HEK293 (cell line): Measurements from ENCODE around the gene PABPN1L.
A peak's percentile ranks its signal among the peaks of the same experiment; 100 is the strongest.

ENCODE experiments used
- FEZF1 ChIP-seq: fragments of 450-650 bp; formaldehyde crosslinking; IDR thresholded peaks from 2 replicates; pipeline ENCODE4 v1.5.1; 2016; ENCODE audit warnings: missing biosample characterization, missing genetic modification characterization
- GLIS2 ChIP-seq: fragments of 450-650 bp; formaldehyde crosslinking; IDR thresholded peaks from 2 replicates; pipeline ENCODE4 v1.5.1; 2016; ENCODE audit warnings: missing biosample characterization, missing genetic modification characterization
- KLF10 ChIP-seq: fragments of 450-650 bp; IDR thresholded peaks from 2 replicates; pipeline ENCODE4 v1.5.1; 2018; ENCODE audit warnings: missing biosample characterization, mild to moderate bottlenecking, missing genetic modification characterization
- ZBTB17 ChIP-seq: fragments of 450-650 bp; formaldehyde crosslinking; IDR thresholded peaks from 2 replicates; pipeline ENCODE4 v1.5.1; 2016; ENCODE audit warnings: missing biosample characterization, missing genetic modification characterization
- ZFP41 ChIP-seq: fragments of 450-650 bp; formaldehyde crosslinking; IDR thresholded peaks from 2 replicates; pipeline ENCODE4 v1.5.1; 2016; ENCODE audit warnings: missing biosample characterization, missing genetic modification characterization, borderline replicate concordance
- ZNF132 ChIP-seq: fragments of 450-650 bp; formaldehyde crosslinking; IDR thresholded peaks from 2 replicates; pipeline ENCODE4 v1.5.1; 2017; ENCODE audit warnings: missing biosample characterization, missing genetic modification characterization, borderline replicate concordance
- ZNF202 ChIP-seq: fragments of 450-650 bp; formaldehyde crosslinking; IDR thresholded peaks from 2 replicates; pipeline ENCODE4 v1.5.1; 2016; ENCODE audit warnings: missing biosample characterization, missing genetic modification characterization, borderline replicate concordance
- ZNF239 ChIP-seq: fragments of 450-650 bp; formaldehyde crosslinking; IDR thresholded peaks from 2 replicates; pipeline ENCODE4 v1.5.1; 2016; ENCODE audit warnings: missing biosample characterization, missing genetic modification characterization
- ZNF24 ChIP-seq: fragments of 450-650 bp; formaldehyde crosslinking; IDR thresholded peaks from 2 replicates; pipeline ENCODE4 v1.5.1; 2016; ENCODE audit warnings: missing biosample characterization, missing genetic modification characterization
- ZNF266 ChIP-seq: fragments of 450-650 bp; formaldehyde crosslinking; IDR thresholded peaks from 2 replicates; pipeline ENCODE4 v1.5.1; 2016; ENCODE audit warnings: missing biosample characterization, missing genetic modification characterization, low read depth
- ZNF521 ChIP-seq: fragments of 450-650 bp; formaldehyde crosslinking; IDR thresholded peaks from 2 replicates; pipeline ENCODE4 v1.5.1; 2017; ENCODE audit warnings: missing biosample characterization, mild to moderate bottlenecking, missing genetic modification characterization
- ZNF629 ChIP-seq: fragments of 450-650 bp; formaldehyde crosslinking; IDR thresholded peaks from 2 replicates; pipeline ENCODE4 v1.5.1; 2017; ENCODE audit warnings: missing biosample characterization, missing genetic modification characterization
- ZNF660 ChIP-seq: fragments of 450-650 bp; IDR thresholded peaks from 2 replicates; pipeline ENCODE4 v1.5.1; 2018; ENCODE audit warnings: missing biosample characterization, mild to moderate bottlenecking, missing genetic modification characterization
- ZNF677 ChIP-seq: fragments of 450-650 bp; IDR thresholded peaks from 2 replicates; pipeline ENCODE4 v1.5.0; 2018; ENCODE audit warnings: missing biosample characterization, mild to moderate bottlenecking, missing genetic modification characterization, moderate library complexity
- ZNF701 ChIP-seq: fragments of 450-650 bp; formaldehyde crosslinking; IDR thresholded peaks from 2 replicates; pipeline ENCODE4 v1.5.1; 2016; ENCODE audit warnings: missing biosample characterization, missing genetic modification characterization
- ZNF777 ChIP-seq: fragments of 450-650 bp; formaldehyde crosslinking; IDR thresholded peaks from 2 replicates; pipeline ENCODE4 v1.5.1; 2017; ENCODE audit warnings: missing biosample characterization, missing genetic modification characterization, borderline replicate concordance
- ZNF843 ChIP-seq: fragments of 450-650 bp; formaldehyde crosslinking; IDR thresholded peaks from 2 replicates; pipeline ENCODE4 v1.5.1; 2016; ENCODE audit warnings: missing biosample characterization, missing genetic modification characterization
- TF ChIP-seq, protein P1 (sequence below): fragments of 450-650 bp; formaldehyde crosslinking; IDR thresholded peaks from 2 replicates; pipeline ENCODE4 v1.5.1; 2017; ENCODE audit warnings: missing biosample characterization, missing genetic modification characterization
- TF ChIP-seq, protein P2 (sequence below): fragments of 450-650 bp; formaldehyde crosslinking; IDR thresholded peaks from 2 replicates; pipeline ENCODE4 v1.5.1; 2016; ENCODE audit warnings: missing biosample characterization, missing genetic modification characterization
- TF ChIP-seq, protein P3 (sequence below): fragments of 450-650 bp; formaldehyde crosslinking; IDR thresholded peaks from 2 replicates; pipeline ENCODE4 v1.5.1; 2016; ENCODE audit warnings: missing biosample characterization, missing genetic modification characterization, low read depth
- TF ChIP-seq, protein P4 (sequence below): IDR thresholded peaks from 2 replicates; pipeline ENCODE4 v1.6.1; 2011; ENCODE audit warnings: mild to moderate bottlenecking, low read depth, low read length, borderline replicate concordance
- TF ChIP-seq, protein P5 (sequence below): fragments of 450-650 bp; formaldehyde crosslinking; IDR thresholded peaks from 2 replicates; pipeline ENCODE4 v1.5.1; 2016; ENCODE audit warnings: missing biosample characterization, missing genetic modification characterization
- TF ChIP-seq, protein P6 (sequence below): fragments of 450-650 bp; formaldehyde crosslinking; IDR thresholded peaks from 2 replicates; pipeline ENCODE4 v1.5.1; 2016; ENCODE audit warnings: missing biosample characterization, missing genetic modification characterization, borderline replicate concordance
- TF ChIP-seq, protein P7 (sequence below): fragments of 450-650 bp; formaldehyde crosslinking; IDR thresholded peaks from 2 replicates; pipeline ENCODE4 v1.5.1; 2017; ENCODE audit warnings: missing biosample characterization, missing genetic modification characterization

PABPN1L gene

DNA sequence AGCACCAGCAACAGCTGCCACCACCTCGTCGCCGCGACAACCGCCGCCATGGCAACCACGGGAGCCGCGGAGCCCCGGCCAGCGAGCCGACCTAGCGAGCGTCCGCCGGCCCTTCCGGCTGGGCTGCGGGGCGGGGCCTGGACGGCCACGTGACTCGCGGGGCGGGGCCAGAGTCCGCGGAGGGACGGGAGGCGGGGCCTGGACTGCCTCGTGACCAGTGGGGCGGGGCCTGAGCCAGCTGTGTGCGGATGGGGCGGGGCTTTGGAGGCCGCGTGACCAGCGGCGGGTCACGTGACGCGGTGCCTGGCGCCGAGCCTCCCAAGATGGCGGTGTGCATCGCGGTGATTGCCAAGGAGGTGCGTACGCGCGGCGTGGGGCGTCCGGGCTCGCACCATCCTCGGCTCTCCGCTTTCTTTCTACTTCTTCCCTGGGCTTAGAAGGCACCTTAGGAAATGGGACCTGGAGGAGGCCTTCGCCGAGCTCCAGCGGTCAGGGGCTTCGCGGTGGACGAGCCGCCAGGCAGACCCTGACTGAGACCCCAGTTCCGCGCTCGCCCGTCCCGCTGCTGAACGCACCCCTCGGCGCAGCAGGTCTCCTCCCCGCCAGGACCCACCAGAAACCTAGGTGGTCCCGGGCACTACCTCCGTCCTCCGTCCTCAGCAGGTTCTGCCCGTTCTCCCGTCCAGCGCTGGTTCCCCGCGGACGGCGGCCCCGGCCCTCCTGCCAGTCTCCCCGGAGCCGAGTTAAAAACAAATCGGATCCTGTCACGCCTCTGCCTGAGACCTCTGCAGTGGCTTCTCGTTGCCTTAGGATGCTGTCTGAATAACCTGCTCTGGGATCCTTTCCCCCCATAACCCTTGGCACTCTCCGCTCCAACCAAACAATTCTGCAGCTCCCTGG, 9.4 kb downstream of the PABPN1L start, which contains the start of the genes GALNS and TRAPPC2L (continued):
- TF ChIP-seq, protein P1, sequence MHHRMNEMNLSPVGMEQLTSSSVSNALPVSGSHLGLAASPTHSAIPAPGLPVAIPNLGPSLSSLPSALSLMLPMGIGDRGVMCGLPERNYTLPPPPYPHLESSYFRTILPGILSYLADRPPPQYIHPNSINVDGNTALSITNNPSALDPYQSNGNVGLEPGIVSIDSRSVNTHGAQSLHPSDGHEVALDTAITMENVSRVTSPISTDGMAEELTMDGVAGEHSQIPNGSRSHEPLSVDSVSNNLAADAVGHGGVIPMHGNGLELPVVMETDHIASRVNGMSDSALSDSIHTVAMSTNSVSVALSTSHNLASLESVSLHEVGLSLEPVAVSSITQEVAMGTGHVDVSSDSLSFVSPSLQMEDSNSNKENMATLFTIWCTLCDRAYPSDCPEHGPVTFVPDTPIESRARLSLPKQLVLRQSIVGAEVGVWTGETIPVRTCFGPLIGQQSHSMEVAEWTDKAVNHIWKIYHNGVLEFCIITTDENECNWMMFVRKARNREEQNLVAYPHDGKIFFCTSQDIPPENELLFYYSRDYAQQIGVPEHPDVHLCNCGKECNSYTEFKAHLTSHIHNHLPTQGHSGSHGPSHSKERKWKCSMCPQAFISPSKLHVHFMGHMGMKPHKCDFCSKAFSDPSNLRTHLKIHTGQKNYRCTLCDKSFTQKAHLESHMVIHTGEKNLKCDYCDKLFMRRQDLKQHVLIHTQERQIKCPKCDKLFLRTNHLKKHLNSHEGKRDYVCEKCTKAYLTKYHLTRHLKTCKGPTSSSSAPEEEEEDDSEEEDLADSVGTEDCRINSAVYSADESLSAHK (tag by site-specific recombination) = 0 out of 2 replicates have a peak, but pooled peaks have one; percentile 28
- peak; percentile 30; the same call in 1 of the 2 replicates for TF ChIP-seq ZNF843 (tag by site-specific recombination)
- TF ChIP-seq FEZF1 (tag by site-specific recombination) = no peak
- no peak for TF ChIP-seq ZNF266
- TF ChIP-seq ZNF677 = no peak
- TF ChIP-seq ZNF777 (tag by site-specific recombination) = peak; percentile 52; the same call in 1 of the 2 replicates
- TF ChIP-seq GLIS2 (tag by site-specific recombination) = 0 out of 2 replicates have a peak, but pooled peaks have one; percentile 16
- TF ChIP-seq, protein P2, sequence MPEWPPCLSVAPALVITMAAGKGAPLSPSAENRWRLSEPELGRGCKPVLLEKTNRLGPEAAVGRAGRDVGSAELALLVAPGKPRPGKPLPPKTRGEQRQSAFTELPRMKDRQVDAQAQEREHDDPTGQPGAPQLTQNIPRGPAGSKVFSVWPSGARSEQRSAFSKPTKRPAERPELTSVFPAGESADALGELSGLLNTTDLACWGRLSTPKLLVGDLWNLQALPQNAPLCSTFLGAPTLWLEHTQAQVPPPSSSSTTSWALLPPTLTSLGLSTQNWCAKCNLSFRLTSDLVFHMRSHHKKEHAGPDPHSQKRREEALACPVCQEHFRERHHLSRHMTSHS (tag by site-specific recombination) = no peak
- TF ChIP-seq ZNF24 = 0 out of 2 replicates have a peak, but pooled peaks have one; percentile 51
- TF ChIP-seq, protein P3, sequence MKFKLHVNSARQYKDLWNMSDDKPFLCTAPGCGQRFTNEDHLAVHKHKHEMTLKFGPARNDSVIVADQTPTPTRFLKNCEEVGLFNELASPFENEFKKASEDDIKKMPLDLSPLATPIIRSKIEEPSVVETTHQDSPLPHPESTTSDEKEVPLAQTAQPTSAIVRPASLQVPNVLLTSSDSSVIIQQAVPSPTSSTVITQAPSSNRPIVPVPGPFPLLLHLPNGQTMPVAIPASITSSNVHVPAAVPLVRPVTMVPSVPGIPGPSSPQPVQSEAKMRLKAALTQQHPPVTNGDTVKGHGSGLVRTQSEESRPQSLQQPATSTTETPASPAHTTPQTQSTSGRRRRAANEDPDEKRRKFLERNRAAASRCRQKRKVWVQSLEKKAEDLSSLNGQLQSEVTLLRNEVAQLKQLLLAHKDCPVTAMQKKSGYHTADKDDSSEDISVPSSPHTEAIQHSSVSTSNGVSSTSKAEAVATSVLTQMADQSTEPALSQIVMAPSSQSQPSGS (tag by site-specific recombination) = no peak
- peak; percentile 78; the same call in 1 of the 2 replicates for TF ChIP-seq ZBTB17 (tag by site-specific recombination)
- no peak for TF ChIP-seq ZNF132
- TF ChIP-seq, protein P4, sequence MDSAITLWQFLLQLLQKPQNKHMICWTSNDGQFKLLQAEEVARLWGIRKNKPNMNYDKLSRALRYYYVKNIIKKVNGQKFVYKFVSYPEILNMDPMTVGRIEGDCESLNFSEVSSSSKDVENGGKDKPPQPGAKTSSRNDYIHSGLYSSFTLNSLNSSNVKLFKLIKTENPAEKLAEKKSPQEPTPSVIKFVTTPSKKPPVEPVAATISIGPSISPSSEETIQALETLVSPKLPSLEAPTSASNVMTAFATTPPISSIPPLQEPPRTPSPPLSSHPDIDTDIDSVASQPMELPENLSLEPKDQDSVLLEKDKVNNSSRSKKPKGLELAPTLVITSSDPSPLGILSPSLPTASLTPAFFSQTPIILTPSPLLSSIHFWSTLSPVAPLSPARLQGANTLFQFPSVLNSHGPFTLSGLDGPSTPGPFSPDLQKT = no peak
- no peak for TF ChIP-seq ZFP41 (tag by site-specific recombination)
- peak; percentile 93 for TF ChIP-seq KLF10 (tag by site-specific recombination)
- TF ChIP-seq ZNF660 (tag by site-specific recombination) = peak; percentile 74; the same call in 1 of the 2 replicates
- TF ChIP-seq ZNF202 (tag by site-specific recombination) = no peak
- no peak for TF ChIP-seq ZNF701
- TF ChIP-seq, protein P5, sequence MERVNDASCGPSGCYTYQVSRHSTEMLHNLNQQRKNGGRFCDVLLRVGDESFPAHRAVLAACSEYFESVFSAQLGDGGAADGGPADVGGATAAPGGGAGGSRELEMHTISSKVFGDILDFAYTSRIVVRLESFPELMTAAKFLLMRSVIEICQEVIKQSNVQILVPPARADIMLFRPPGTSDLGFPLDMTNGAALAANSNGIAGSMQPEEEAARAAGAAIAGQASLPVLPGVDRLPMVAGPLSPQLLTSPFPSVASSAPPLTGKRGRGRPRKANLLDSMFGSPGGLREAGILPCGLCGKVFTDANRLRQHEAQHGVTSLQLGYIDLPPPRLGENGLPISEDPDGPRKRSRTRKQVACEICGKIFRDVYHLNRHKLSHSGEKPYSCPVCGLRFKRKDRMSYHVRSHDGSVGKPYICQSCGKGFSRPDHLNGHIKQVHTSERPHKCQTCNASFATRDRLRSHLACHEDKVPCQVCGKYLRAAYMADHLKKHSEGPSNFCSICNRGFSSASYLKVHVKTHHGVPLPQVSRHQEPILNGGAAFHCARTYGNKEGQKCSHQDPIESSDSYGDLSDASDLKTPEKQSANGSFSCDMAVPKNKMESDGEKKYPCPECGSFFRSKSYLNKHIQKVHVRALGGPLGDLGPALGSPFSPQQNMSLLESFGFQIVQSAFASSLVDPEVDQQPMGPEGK (tag by site-specific recombination) = 0 out of 2 replicates have a peak, but pooled peaks have one; percentile 23
- no peak for TF ChIP-seq ZNF239 (tag by site-specific recombination)
- TF ChIP-seq, protein P6, sequence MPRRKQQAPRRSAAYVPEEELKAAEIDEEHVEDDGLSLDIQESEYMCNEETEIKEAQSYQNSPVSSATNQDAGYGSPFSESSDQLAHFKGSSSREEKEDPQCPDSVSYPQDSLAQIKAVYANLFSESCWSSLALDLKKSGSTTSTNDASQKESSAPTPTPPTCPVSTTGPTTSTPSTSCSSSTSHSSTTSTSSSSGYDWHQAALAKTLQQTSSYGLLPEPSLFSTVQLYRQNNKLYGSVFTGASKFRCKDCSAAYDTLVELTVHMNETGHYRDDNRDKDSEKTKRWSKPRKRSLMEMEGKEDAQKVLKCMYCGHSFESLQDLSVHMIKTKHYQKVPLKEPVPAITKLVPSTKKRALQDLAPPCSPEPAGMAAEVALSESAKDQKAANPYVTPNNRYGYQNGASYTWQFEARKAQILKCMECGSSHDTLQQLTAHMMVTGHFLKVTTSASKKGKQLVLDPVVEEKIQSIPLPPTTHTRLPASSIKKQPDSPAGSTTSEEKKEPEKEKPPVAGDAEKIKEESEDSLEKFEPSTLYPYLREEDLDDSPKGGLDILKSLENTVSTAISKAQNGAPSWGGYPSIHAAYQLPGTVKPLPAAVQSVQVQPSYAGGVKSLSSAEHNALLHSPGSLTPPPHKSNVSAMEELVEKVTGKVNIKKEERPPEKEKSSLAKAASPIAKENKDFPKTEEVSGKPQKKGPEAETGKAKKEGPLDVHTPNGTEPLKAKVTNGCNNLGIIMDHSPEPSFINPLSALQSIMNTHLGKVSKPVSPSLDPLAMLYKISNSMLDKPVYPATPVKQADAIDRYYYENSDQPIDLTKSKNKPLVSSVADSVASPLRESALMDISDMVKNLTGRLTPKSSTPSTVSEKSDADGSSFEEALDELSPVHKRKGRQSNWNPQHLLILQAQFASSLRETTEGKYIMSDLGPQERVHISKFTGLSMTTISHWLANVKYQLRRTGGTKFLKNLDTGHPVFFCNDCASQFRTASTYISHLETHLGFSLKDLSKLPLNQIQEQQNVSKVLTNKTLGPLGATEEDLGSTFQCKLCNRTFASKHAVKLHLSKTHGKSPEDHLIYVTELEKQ (tag by site-specific recombination) = peak; percentile 37; the same call in 1 of the 2 replicates
- TF ChIP-seq, protein P7, sequence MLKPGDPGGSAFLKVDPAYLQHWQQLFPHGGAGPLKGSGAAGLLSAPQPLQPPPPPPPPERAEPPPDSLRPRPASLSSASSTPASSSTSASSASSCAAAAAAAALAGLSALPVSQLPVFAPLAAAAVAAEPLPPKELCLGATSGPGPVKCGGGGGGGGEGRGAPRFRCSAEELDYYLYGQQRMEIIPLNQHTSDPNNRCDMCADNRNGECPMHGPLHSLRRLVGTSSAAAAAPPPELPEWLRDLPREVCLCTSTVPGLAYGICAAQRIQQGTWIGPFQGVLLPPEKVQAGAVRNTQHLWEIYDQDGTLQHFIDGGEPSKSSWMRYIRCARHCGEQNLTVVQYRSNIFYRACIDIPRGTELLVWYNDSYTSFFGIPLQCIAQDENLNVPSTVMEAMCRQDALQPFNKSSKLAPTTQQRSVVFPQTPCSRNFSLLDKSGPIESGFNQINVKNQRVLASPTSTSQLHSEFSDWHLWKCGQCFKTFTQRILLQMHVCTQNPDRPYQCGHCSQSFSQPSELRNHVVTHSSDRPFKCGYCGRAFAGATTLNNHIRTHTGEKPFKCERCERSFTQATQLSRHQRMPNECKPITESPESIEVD = no peak
- TF ChIP-seq ZNF521 (tag by site-specific recombination) = no peak
- 0 out of 2 replicates have a peak, but pooled peaks have one; percentile 14 for TF ChIP-seq ZNF629 (tag by site-specific recombination)
